AG04450 (cell line): Measurements from ENCODE around the gene ANKEF1. TPM values are rescaled to one million over a fixed set of nuclear protein-coding genes. Genes with fewer than 3 reads are reported as not detected.

ENCODE experiments used
- CTCF ChIA-PET: fragments of 300-600, 350-600 bp; formaldehyde crosslinking; extraction: SDS; loops from one replicate; lab custom pipeline; 2022; ENCODE audit warnings: antibody characterized with exemption, inconsistent platforms; lab: Charles Lee
- POLR2A ChIA-PET: fragments of 350-600 bp; formaldehyde crosslinking; extraction: SDS; loops from one replicate; lab custom pipeline; 2021; ENCODE audit warnings: antibody characterized with exemption, inconsistent platforms; lab: Yijun Ruan, JAX
- DNase-seq: peaks from one replicate; pipeline ENCODE4 v3.0.0-alpha.2; 2011; ENCODE audit warnings: low read depth, low spot score
- H3K27ac ChIP-seq: one replicate; pipeline ENCODE4 v1.5.1; 2012; ENCODE audit warnings: low read depth, low read length, control low read depth
- H3K27me3 ChIP-seq: one replicate; pipeline ENCODE4 v1.6.0; 2012; ENCODE audit warnings: low read length; ENCODE audit not compliant: control insufficient read depth, insufficient read depth
- H3K4me3 ChIP-seq: 2 replicates; pipeline ENCODE4 v1.5.1; 2011; ENCODE audit warnings: mild to moderate bottlenecking, low read depth, low read length, control low read depth
- H3K9me3 ChIP-seq: 2 replicates; pipeline ENCODE4 v1.5.1; 2012; ENCODE audit warnings: low read length; ENCODE audit not compliant: control insufficient read depth, insufficient read depth
- CTCF ChIP-seq: IDR thresholded peaks from 2 replicates; pipeline ENCODE4 v1.5.1; 2011; ENCODE audit warnings: low read depth, low read length, control low read depth, inconsistent platforms
- polyA plus RNA-seq: library from polyadenylated mRNA; depleted of rRNA; stranded (reverse); fragments of >200 nt; gene quantifications from 2 replicates; pipeline ENCODE4 v1.2.3, GENCODE V29; 2011

The ANKEF1 gene
- polyA plus RNA-seq, 1 experiment, result 0.78 TPM

GRCh38 chr20:10007747-10008146 is 27.0 kb upstream of the ANKEF1 start:
- CTCF ChIA-PET, result no interaction called here

GRCh38 chr20:10012464-10012863 is 22.3 kb upstream of the ANKEF1 start:
- no peak overlapping the region for H3K4me3 ChIP-seq
- ChIA-PET CTCF (interaction anchor here (1.0 kb wide), 1 partner anchor 78 kb away, joined by 4 read pairs; no protein-coding TSS in a partner anchor), POLR2A (no interaction called here)
- H3K27ac ChIP-seq, result no peak overlapping the region
- no peak for DNase-seq
- H3K27me3 ChIP-seq, result no peaks in the 10 kb centered on the region
- H3K9me3 ChIP-seq, result no peaks in the 10 kb centered on the region
- no peak for TF ChIP-seq CTCF

More at GRCh38 chr20:10007747-10008146, 27.0 kb upstream of the ANKEF1 start:
- H3K4me3 ChIP-seq, result no peak overlapping the region
- H3K9me3 ChIP-seq, result no peaks in the 10 kb centered on the region
- no peak for TF ChIP-seq CTCF
- DNase-seq, result no peak
- POLR2A ChIA-PET, result no interaction called here
- no peaks in the 10 kb centered on the region for H3K27me3 ChIP-seq
- H3K27ac ChIP-seq, result no peak overlapping the region

GRCh38 chr20:10014431-10014830 is 20.4 kb upstream of the ANKEF1 start:
- ChIA-PET POLR2A (no interaction called here), CTCF (interaction anchor here (1.0 kb wide), 1 partner anchor 76 kb away, joined by 3 read pairs; no protein-coding TSS in a partner anchor)
- no peaks in the 10 kb centered on the region for H3K27me3 ChIP-seq
- TF ChIP-seq CTCF, result no peak
- no peak for DNase-seq
- H3K4me3 ChIP-seq, result no peak overlapping the region
- no peaks in the 10 kb centered on the region for H3K9me3 ChIP-seq
- no peak overlapping the region for H3K27ac ChIP-seq

GRCh38 chr20:10020937-10021336 is 13.8 kb upstream of the ANKEF1 start:
- Histone ChIP-seq H3K4me3 (no peak overlapping the region), H3K27me3 (no peaks in the 10 kb centered on the region), H3K27ac (no peak overlapping the region), H3K9me3 (no peaks in the 10 kb centered on the region)
- ChIA-PET CTCF (no interaction called here), POLR2A (no interaction called here)
- no peak for TF ChIP-seq CTCF
- DNase-seq, result no peak

- no peaks in the 10 kb centered on the region for H3K9me3 ChIP-seq
- POLR2A ChIA-PET, result no interaction called here
- H3K4me3 ChIP-seq, result no peak overlapping the region
- H3K27me3 ChIP-seq, result no peaks in the 10 kb centered on the region
- DNase-seq, result no peak
- no peak overlapping the region for H3K27ac ChIP-seq
- no peak for TF ChIP-seq CTCF
- CTCF ChIA-PET, result no interaction called here
Observed at GRCh38 chr20:10022625-10023024, 12.2 kb upstream of the ANKEF1 start.
